Measurements from ENCODE around the gene PTPRD.

Gene PTPRD

DNA sequence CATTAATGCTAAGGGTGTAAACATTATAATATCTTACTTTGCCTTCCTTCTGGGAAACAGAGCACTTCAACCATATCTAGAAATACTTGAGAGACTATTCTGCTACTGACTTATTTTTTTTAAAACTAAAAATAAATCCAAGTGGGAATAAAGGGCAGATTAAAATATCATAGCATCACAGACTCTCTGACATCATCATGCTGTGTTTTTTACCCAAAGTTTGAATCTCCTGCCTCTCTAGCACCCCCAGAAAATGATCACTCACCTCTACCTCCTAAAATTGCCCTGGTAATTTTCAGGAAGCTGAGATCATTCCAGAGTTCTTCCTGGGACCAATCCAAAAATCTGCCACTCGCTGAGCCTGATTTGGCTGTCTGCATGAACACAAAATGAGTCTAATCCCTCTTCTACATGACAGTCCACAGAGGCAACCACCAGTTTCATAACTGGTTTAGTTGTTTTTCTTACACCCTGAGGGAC, 1999.4 kb downstream of the PTPRD start:
- H3K9me3 Mint-ChIP-seq, result no peaks in the 10 kb centered on the region
- H3K4me1 Mint-ChIP-seq, result no peaks in the 10 kb centered on the region
- no peak for ATAC-seq
- H3K27ac Mint-ChIP-seq, result no peak overlapping the region
- no peaks in the 10 kb centered on the region for H3K36me3 Mint-ChIP-seq
- no peaks in the 10 kb centered on the region for H3K27me3 Mint-ChIP-seq
- H3K4me3 Mint-ChIP-seq, result no peak overlapping the region

DNA sequence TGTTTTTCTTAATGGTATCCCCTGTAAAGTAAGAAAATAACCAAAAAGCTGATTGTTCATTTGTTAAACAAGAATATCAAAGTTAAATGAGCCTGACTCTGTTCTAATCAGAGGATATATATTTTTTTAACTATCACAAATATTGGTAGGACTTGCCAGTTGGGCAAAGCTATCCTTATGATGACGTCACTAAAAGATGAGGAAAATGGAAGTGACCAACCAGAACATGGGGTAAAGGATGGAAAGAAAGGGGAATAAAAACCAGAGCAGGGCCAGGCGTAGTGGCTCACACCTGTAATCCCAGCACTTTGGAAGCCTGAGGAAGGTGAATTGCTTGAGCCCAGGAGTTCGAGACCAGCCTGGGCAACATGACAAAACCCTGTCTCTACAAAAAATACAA, 2001.6 kb downstream of the PTPRD start:
- no peak for ATAC-seq
- no peaks in the 10 kb centered on the region for H3K9me3 Mint-ChIP-seq
- H3K4me3 Mint-ChIP-seq, result no peak overlapping the region
- no peaks in the 10 kb centered on the region for H3K27me3 Mint-ChIP-seq
- H3K36me3 Mint-ChIP-seq, result no peaks in the 10 kb centered on the region
- H3K27ac Mint-ChIP-seq, result no peak overlapping the region
- H3K4me1 Mint-ChIP-seq, result no peaks in the 10 kb centered on the region

DNA sequence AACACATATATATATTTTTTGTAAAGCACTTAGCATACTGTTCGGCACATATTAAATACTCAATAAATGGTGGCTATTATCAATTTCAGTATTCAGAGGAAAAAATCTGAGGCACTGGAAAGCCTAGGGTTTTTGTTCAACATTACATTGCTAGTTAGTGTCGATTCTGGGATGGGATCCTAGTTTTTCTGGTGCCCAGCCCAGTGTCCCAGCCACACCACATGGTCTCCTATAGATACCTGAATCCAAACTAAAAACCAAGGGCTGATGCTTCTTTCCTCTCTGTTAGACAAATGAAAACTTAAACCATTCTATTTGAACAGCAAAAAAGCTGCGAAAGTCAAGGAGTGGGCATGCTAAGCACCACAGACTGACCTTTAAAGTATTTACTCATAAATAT, 2002.5 kb downstream of the PTPRD start:
- Mint-ChIP-seq H3K36me3 (no peaks in the 10 kb centered on the region), H3K9me3 (no peaks in the 10 kb centered on the region), H3K27ac (no peak overlapping the region), H3K4me3 (no peak overlapping the region), H3K4me1 (no peaks in the 10 kb centered on the region), H3K27me3 (no peaks in the 10 kb centered on the region)
- ATAC-seq, result no peak

DNA sequence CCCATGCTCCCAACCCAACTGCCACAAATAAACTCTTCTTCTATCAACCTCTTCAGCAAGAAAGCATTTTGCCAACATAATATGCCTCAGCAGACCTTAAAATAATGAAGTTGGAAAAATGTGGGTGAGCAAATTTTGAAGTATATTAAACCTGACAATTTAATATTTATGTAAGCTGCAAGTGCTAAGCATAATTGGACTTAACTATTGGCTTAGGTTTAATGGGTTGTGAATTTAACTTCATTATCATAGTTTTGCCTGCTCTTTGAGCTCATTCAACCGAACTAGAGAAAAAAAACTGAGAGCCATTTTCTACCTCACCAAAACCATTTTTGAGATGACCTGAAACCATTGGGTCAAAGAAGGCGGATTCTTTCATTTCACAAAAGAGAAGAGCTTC, 2007.7 kb downstream of the PTPRD start:
- no peaks in the 10 kb centered on the region for H3K27me3 Mint-ChIP-seq
- H3K4me3 Mint-ChIP-seq, result no peak overlapping the region
- H3K27ac Mint-ChIP-seq, result no peak overlapping the region
- no peak for ATAC-seq
- no peaks in the 10 kb centered on the region for H3K4me1 Mint-ChIP-seq
- H3K36me3 Mint-ChIP-seq, result no peaks in the 10 kb centered on the region
- no peaks in the 10 kb centered on the region for H3K9me3 Mint-ChIP-seq

DNA sequence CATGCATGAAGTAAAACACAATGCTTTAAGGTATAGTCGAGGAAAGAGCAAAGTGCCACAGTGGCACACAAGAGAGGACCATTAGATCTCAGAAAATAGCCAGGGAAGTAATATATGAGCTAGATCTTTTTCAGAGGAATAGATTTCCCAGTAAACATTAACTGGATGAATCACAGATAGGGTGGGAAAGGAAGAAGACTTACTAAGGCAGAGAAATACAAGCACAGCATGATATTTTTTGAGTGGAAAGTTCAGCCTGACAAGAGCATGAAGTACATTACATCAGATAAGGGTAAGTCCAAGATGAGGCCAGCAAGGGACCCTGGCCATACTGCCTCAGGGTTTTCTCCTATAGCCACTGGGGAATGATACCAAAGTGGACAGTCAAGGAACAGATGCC, 2008.6 kb downstream of the PTPRD start:
- ATAC-seq, result no peak
- Mint-ChIP-seq H3K27ac (no peak overlapping the region), H3K9me3 (no peaks in the 10 kb centered on the region), H3K4me3 (no peak overlapping the region), H3K36me3 (no peaks in the 10 kb centered on the region), H3K4me1 (no peaks in the 10 kb centered on the region), H3K27me3 (no peaks in the 10 kb centered on the region)

DNA sequence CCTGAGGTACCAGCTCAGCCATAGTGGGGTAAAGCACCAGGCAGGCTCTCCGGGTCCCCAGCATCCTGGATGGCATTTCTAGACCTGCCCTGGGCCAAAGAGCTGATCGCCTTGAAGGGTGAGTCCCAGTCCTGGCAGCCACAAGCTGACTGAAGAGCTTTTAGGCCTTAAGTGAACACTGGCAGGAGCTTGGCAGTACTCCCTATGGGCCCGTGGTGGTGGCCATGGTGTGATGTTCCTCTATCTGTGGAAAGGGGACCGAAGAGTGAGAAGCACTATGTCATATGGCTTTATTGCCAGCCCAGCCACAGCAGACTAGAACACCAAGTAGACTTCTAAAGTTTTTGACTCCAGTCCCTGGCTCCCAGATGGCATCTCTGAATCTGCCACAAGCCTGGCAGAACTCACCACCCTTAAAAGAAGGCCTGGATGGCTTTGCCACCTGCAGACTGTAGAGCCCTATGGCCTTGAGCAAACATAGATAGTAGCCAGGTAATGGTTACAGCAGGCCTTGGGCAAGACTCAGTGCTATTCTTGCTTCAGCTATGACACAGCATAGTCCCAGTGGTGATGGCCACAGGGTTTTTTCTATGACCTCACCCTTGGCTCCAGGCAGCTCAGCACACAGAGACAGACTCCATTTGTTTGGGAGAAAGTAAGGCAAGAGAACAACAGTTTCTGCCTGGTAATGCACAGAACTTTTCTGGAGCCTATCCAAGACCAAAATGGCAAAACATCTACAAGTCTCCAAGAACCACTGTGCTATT, 2011.7 kb downstream of the PTPRD start:
- H3K36me3 Mint-ChIP-seq, result no peaks in the 10 kb centered on the region
- no peaks in the 10 kb centered on the region for H3K27me3 Mint-ChIP-seq
- ATAC-seq, result no peak
- H3K4me1 Mint-ChIP-seq, result no peaks in the 10 kb centered on the region
- H3K9me3 Mint-ChIP-seq, result no peaks in the 10 kb centered on the region
- no peak overlapping the region for H3K4me3 Mint-ChIP-seq
- H3K27ac Mint-ChIP-seq, result no peak overlapping the region

DNA sequence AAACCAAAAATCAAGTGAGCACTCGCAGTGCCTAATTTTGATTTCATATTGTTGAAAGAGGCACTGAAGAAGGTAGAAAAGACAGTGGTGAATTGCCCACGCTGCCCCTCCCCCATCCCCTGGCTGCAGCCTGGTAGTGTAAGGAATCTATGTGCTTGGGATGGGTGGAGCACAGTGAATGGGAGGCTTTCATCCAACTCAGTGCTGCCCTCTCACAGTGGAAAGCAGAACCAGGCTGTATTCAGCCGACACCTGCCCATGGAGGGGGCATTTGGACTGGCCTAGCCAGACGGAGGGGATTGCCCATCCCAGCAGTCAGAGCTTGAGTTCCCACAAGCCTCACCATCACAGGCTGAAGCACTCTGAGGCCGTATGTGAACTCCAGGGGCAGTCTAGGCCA, 2012.9 kb downstream of the PTPRD start:
- Mint-ChIP-seq H3K27ac (no peak overlapping the region), H3K4me1 (no peaks in the 10 kb centered on the region), H3K9me3 (no peaks in the 10 kb centered on the region), H3K27me3 (no peaks in the 10 kb centered on the region), H3K4me3 (no peak overlapping the region), H3K36me3 (no peaks in the 10 kb centered on the region)
- no peak for ATAC-seq

DNA sequence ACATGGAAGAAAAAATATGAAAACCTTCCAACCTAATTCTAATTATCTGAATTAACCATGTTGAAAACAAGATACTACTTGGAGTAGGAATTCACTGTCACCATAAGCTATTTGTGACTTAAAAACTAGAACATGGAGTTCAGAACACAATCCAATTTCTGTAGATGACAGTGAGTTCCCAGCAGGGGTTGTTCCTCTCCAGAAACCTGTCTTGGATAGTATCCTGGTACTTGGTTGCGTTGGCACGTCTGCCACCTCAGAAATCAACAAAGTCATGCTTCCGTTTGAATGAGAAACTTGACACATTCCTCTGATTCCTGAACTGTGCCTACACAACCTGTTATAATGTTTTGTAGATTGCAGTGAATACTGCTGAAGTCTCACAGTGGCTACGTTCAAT, 2023.3 kb downstream of the PTPRD start:
- no peak overlapping the region for H3K27ac Mint-ChIP-seq
- no peak overlapping the region for H3K4me3 Mint-ChIP-seq
- no peaks in the 10 kb centered on the region for H3K4me1 Mint-ChIP-seq
- no peaks in the 10 kb centered on the region for H3K36me3 Mint-ChIP-seq
- ATAC-seq, result no peak
- peaks cover 5% of the 10 kb centered on the region for H3K9me3 Mint-ChIP-seq
- no peaks in the 10 kb centered on the region for H3K27me3 Mint-ChIP-seq

DNA sequence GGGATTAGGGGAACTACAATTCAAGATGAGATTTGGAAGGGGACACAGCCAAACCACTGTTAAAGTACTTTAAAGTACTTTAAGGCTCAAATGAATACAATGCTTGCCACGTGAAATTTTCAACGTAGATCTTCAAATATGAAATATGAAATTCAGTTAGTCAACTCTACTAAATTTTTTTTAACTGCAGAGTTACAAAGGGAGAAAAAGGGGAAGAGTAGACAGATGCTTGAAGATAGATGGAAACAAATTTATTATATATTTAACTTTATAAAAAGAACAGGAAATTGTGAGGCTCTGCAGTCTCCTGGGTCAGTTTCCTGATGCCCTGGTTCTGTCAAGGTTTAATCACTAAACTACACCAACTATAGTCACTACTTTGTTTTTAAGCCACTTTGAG, 2027.8 kb downstream of the PTPRD start:
- H3K36me3 Mint-ChIP-seq, result no peaks in the 10 kb centered on the region
- no peaks in the 10 kb centered on the region for H3K4me1 Mint-ChIP-seq
- ATAC-seq, result no peak
- H3K4me3 Mint-ChIP-seq, result no peak overlapping the region
- H3K27ac Mint-ChIP-seq, result no peak overlapping the region
- H3K9me3 Mint-ChIP-seq, result no peaks in the 10 kb centered on the region
- H3K27me3 Mint-ChIP-seq, result no peaks in the 10 kb centered on the region

DNA sequence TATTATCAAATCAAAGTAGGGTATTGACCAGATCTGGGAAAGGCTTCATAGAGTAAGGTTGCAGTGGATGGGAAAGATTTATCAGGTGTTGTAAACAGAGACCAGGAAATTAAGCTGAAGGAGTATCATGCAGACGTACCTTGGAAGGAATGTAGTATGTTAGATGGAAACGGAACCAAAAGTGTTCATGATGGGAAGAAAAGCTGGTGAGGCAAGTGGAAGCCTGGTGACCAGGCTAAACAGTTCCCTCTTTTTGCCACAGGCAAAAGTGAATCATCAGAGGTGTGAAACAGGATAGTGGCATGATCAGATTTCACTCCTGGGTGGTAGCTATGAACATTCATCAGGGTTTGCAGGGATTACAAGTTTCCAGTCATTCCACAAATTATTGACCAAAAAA, 2033.1 kb downstream of the PTPRD start:
- no peaks in the 10 kb centered on the region for H3K27me3 Mint-ChIP-seq
- H3K27ac Mint-ChIP-seq, result no peak overlapping the region
- H3K4me3 Mint-ChIP-seq, result no peak overlapping the region
- no peaks in the 10 kb centered on the region for H3K4me1 Mint-ChIP-seq
- ATAC-seq, result no peak
- H3K9me3 Mint-ChIP-seq, result no peaks in the 10 kb centered on the region
- no peaks in the 10 kb centered on the region for H3K36me3 Mint-ChIP-seq

DNA sequence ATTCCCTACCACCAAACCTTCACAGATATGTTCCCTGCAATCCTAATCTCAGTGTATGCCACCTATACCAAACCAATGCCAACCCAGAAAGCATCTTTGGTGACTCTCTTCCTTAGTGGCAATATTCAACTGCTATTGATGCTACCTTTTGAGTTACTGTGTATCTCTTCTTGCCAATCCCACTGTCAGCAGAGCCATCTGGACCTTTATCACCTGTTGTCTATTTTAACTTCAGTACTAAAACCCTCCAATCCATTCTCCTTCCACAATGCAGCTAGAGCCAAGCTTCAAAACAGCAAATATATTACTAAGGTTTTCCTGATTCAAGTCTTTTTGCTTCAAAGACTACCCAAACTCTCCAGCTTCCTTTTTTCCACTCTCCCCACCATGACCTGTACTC, 2036.1 kb downstream of the PTPRD start:
- H3K4me1 Mint-ChIP-seq, result no peaks in the 10 kb centered on the region
- no peaks in the 10 kb centered on the region for H3K36me3 Mint-ChIP-seq
- ATAC-seq, result no peak
- no peak overlapping the region for H3K4me3 Mint-ChIP-seq
- no peak overlapping the region for H3K27ac Mint-ChIP-seq
- no peaks in the 10 kb centered on the region for H3K27me3 Mint-ChIP-seq
- H3K9me3 Mint-ChIP-seq, result no peaks in the 10 kb centered on the region

DNA sequence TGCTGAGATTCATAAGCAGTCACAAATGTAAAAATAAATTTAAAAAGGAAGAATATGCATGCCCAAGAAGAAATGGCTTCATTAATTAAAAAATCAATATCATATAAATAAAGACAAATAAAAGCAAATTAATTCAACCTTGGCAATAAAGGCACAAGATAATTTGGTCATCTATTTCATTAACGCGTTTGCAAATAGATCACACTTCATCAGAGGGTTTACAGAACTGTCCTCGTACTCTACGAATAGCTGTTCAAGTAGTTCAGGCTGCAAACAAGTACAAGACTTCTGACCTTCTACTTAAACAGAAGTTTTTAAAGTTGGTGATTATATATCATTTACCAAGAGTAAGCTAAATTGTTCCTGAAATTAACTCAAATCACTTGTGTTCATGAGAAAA, 2038.0 kb downstream of the PTPRD start:
- ATAC-seq, result no peak
- Mint-ChIP-seq H3K4me3 (no peak overlapping the region), H3K4me1 (no peaks in the 10 kb centered on the region), H3K9me3 (no peaks in the 10 kb centered on the region), H3K27me3 (no peaks in the 10 kb centered on the region), H3K36me3 (no peaks in the 10 kb centered on the region), H3K27ac (no peak overlapping the region)

DNA sequence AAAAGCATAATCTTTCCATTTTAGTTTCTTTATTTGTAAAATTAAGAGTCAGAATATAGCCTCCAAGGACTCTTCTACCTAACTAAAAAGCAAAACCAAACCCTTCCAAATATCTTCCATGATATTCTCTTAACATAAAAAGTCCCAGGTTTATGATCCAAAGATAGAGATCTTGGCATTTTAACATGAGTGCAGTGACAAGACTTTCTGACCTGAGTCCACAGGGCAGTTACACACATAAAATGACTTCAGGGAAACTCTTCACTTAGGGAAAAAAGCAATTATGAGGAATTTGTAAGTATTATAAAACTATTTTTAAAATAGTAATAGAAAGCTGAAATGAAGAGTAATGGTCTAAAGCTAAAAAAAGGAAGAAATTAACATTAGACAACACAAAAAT, 2040.6 kb downstream of the PTPRD start:
- Mint-ChIP-seq H3K4me3 (no peak overlapping the region), H3K27me3 (no peaks in the 10 kb centered on the region)
- no peak for ATAC-seq

DNA sequence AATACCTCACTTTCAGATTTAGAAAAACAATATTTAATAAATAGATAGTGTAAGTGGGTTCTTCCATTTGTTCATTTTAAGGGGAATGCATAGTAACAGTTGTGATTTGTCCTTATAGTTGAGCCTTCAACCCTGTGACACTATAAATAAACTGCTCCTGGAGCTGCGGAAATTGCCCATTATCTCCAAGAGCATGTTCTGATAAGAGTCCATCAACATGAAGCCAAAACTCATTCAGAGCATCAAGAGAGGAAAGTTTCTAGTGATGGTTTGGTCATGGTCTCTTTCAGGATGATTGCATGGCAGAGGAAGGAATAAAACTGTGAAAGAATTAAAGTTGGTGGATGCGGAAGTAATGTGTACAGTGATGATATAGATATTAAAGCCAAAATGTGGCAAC, 2041.2 kb downstream of the PTPRD start:
- no peaks in the 10 kb centered on the region for H3K4me1 Mint-ChIP-seq
- H3K4me3 Mint-ChIP-seq, result no peak overlapping the region
- H3K36me3 Mint-ChIP-seq, result no peaks in the 10 kb centered on the region
- H3K27ac Mint-ChIP-seq, result no peak overlapping the region
- no peaks in the 10 kb centered on the region for H3K9me3 Mint-ChIP-seq
- H3K27me3 Mint-ChIP-seq, result no peaks in the 10 kb centered on the region
- no peak for ATAC-seq

More for the DNA sequence above, 2040.6 kb downstream of the PTPRD start:
- no peak overlapping the region for H3K27ac Mint-ChIP-seq
- H3K36me3 Mint-ChIP-seq, result no peaks in the 10 kb centered on the region
- H3K9me3 Mint-ChIP-seq, result no peaks in the 10 kb centered on the region
- no peaks in the 10 kb centered on the region for H3K4me1 Mint-ChIP-seq

DNA sequence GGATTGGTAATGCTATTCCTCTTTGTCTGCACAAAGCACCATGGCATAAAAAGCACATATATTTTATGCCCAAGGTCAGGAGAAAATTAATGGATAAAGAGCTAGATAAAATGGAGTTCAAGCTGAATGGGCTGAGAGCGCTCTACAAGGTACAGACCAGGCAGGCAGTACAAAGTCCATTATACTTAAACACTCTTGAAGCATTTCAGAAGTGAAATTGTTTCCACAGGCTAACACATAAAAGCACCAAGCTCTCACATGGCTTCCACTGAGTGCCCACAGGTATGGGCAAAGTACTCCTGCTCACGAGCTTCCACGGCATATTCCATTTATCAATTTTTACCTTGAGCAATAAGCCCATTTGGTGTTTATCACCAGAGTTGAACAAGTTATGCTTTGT, 2042.0 kb downstream of the PTPRD start:
- Mint-ChIP-seq H3K4me1 (no peaks in the 10 kb centered on the region), H3K27me3 (no peaks in the 10 kb centered on the region), H3K4me3 (no peak overlapping the region), H3K9me3 (no peaks in the 10 kb centered on the region), H3K27ac (no peak overlapping the region), H3K36me3 (no peaks in the 10 kb centered on the region)
- ATAC-seq, result no peak

DNA sequence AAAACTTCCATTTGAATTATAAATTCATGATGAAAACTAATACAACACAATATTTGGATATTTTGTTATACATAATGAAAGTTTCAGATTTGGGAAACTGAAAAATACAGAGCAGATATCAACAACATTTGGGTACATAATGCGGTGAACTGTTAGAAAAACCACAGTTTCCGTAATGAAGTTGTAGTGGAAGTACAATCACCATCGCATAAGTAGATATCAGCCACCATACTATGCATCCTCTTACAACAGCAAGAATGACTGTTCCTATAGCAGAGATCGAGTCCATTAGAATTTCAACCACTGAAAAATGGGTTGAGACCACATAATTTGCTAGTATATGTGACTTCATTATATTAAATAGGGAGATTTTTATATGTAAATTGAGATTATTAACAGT, 2043.0 kb downstream of the PTPRD start:
- Mint-ChIP-seq H3K27ac (no peak overlapping the region), H3K4me3 (no peak overlapping the region), H3K36me3 (no peaks in the 10 kb centered on the region), H3K27me3 (no peaks in the 10 kb centered on the region), H3K9me3 (no peaks in the 10 kb centered on the region), H3K4me1 (no peaks in the 10 kb centered on the region)
- ATAC-seq, result no peak
